GM23338 (cell line): ENCODE results near the gene ENOPH1.

Experiments used
- CREB1 ChIP-seq: fragments of 250-450 bp; sonication (Bioruptor Pico); IDR thresholded peaks from 2 replicates; pipeline ENCODE4 v1.5.0; 2020; ENCODE audit warnings: low read depth, mild to moderate bottlenecking, moderate library complexity
- EZH2 ChIP-seq: fragments of 200-600 bp; sonication (generic); IDR thresholded peaks from one replicate; pipeline ENCODE4 v1.8.0; 2017; ENCODE audit warnings: antibody characterized with exemption, mild to moderate bottlenecking, low read depth; ENCODE audit not compliant: unreplicated experiment
- EZH2phosphoT487 ChIP-seq: fragments of 200-600 bp; sonication (generic); IDR thresholded peaks from one replicate; pipeline ENCODE4 v1.8.1; 2018; ENCODE audit warnings: antibody characterized with exemption; ENCODE audit not compliant: unreplicated experiment
- JUNB ChIP-seq: IDR thresholded peaks from one replicate; pipeline ENCODE4 v1.6.1; 2016; ENCODE audit warnings: antibody characterized with exemption; ENCODE audit not compliant: unreplicated experiment
- NANOG ChIP-seq: IDR thresholded peaks from 2 replicates; pipeline ENCODE4 v1.6.1; 2016; ENCODE audit warnings: antibody characterized with exemption, borderline replicate concordance
- POLR2AphosphoS5 ChIP-seq: IDR thresholded peaks from 2 replicates; pipeline ENCODE4 v1.6.1; 2016; ENCODE audit warnings: antibody characterized with exemption, low read depth
- STAT1 ChIP-seq: IDR thresholded peaks from one replicate; pipeline ENCODE4 v1.6.1; 2016; ENCODE audit warnings: antibody characterized with exemption; ENCODE audit not compliant: unreplicated experiment
- ZNF114 ChIP-seq: fragments of 250-450 bp; sonication (Bioruptor Pico); IDR thresholded peaks from 2 replicates; pipeline ENCODE4 v1.5.0; 2020; ENCODE audit warnings: mild to moderate bottlenecking, moderate library complexity
- ZNF331 ChIP-seq: fragments of 250-450 bp; sonication (Bioruptor Pico); IDR thresholded peaks from 2 replicates; pipeline ENCODE4 v1.5.0; 2020; ENCODE audit warnings: low read depth, mild to moderate bottlenecking, moderate library complexity
- TF ChIP-seq, protein P1 (sequence below), 2 experiments: fragments of 200-600 bp in 1 of 2; sonication (generic) in 1 of 2; conservative IDR thresholded peaks; 2 replicates each; pipeline versions ENCODE4 v1.5.1 to v1.6.1; 2016 to 2017; ENCODE audit warnings: antibody characterized with exemption in 2 of 2, low read depth in 2 of 2, mild to moderate bottlenecking in 2 of 2, moderate library complexity in 1 of 2
- TF ChIP-seq, protein P2 (sequence below): IDR thresholded peaks from one replicate; pipeline ENCODE4 v1.6.1; 2018; ENCODE audit warnings: antibody characterized with exemption; ENCODE audit not compliant: unreplicated experiment
- TF ChIP-seq, protein P3 (sequence below): IDR thresholded peaks from 2 replicates; pipeline ENCODE4 v1.6.1; 2016; ENCODE audit warnings: antibody characterized with exemption
- TF ChIP-seq, protein P4 (sequence below): fragments of 250-450 bp; sonication (Bioruptor Pico); IDR thresholded peaks from 2 replicates; pipeline ENCODE4 v1.5.0; 2020; ENCODE audit warnings: mild to moderate bottlenecking, moderate library complexity

DNA sequence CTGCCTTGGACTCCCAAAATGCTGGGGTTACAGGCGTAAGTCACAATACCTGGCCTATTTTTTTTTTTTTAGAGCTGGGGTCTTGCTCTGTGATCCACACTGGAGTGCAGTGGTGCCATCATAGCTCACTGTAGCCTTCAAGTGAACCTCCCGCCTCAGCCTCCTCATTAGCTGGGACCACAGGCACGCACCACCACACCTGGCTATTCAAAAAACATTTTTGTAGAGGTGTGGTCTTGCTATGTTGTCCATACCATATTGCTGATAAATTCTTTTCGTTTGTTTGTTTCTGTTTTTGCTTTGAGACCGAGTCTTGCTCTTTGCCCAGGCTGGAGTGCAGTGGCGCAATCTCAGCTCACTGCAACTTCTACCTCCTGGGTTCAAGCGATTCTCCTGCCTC is 21.6 kb downstream of the ENOPH1 start:
- TF ChIP-seq, protein P1, sequence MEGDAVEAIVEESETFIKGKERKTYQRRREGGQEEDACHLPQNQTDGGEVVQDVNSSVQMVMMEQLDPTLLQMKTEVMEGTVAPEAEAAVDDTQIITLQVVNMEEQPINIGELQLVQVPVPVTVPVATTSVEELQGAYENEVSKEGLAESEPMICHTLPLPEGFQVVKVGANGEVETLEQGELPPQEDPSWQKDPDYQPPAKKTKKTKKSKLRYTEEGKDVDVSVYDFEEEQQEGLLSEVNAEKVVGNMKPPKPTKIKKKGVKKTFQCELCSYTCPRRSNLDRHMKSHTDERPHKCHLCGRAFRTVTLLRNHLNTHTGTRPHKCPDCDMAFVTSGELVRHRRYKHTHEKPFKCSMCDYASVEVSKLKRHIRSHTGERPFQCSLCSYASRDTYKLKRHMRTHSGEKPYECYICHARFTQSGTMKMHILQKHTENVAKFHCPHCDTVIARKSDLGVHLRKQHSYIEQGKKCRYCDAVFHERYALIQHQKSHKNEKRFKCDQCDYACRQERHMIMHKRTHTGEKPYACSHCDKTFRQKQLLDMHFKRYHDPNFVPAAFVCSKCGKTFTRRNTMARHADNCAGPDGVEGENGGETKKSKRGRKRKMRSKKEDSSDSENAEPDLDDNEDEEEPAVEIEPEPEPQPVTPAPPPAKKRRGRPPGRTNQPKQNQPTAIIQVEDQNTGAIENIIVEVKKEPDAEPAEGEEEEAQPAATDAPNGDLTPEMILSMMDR (conservative IDR thresholded peaks at IDR 0.05; ENCODE audit: low read depth in 2 of 2): no peak
- TF ChIP-seq JUNB (no peak), POLR2AphosphoS5 (no peak), EZH2 (no peak), EZH2phosphoT487 (no peak), ZNF331 (CRISPR knock-in tag) (no peak), CREB1 (no peak), ZNF114 (CRISPR knock-in tag) (no peak), NANOG (no peak), STAT1 (no peak)
- TF ChIP-seq, protein P2, sequence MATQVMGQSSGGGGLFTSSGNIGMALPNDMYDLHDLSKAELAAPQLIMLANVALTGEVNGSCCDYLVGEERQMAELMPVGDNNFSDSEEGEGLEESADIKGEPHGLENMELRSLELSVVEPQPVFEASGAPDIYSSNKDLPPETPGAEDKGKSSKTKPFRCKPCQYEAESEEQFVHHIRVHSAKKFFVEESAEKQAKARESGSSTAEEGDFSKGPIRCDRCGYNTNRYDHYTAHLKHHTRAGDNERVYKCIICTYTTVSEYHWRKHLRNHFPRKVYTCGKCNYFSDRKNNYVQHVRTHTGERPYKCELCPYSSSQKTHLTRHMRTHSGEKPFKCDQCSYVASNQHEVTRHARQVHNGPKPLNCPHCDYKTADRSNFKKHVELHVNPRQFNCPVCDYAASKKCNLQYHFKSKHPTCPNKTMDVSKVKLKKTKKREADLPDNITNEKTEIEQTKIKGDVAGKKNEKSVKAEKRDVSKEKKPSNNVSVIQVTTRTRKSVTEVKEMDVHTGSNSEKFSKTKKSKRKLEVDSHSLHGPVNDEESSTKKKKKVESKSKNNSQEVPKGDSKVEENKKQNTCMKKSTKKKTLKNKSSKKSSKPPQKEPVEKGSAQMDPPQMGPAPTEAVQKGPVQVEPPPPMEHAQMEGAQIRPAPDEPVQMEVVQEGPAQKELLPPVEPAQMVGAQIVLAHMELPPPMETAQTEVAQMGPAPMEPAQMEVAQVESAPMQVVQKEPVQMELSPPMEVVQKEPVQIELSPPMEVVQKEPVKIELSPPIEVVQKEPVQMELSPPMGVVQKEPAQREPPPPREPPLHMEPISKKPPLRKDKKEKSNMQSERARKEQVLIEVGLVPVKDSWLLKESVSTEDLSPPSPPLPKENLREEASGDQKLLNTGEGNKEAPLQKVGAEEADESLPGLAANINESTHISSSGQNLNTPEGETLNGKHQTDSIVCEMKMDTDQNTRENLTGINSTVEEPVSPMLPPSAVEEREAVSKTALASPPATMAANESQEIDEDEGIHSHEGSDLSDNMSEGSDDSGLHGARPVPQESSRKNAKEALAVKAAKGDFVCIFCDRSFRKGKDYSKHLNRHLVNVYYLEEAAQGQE: no peak
- TF ChIP-seq, protein P3, sequence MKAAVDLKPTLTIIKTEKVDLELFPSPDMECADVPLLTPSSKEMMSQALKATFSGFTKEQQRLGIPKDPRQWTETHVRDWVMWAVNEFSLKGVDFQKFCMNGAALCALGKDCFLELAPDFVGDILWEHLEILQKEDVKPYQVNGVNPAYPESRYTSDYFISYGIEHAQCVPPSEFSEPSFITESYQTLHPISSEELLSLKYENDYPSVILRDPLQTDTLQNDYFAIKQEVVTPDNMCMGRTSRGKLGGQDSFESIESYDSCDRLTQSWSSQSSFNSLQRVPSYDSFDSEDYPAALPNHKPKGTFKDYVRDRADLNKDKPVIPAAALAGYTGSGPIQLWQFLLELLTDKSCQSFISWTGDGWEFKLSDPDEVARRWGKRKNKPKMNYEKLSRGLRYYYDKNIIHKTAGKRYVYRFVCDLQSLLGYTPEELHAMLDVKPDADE: no peak
- TF ChIP-seq, protein P4, sequence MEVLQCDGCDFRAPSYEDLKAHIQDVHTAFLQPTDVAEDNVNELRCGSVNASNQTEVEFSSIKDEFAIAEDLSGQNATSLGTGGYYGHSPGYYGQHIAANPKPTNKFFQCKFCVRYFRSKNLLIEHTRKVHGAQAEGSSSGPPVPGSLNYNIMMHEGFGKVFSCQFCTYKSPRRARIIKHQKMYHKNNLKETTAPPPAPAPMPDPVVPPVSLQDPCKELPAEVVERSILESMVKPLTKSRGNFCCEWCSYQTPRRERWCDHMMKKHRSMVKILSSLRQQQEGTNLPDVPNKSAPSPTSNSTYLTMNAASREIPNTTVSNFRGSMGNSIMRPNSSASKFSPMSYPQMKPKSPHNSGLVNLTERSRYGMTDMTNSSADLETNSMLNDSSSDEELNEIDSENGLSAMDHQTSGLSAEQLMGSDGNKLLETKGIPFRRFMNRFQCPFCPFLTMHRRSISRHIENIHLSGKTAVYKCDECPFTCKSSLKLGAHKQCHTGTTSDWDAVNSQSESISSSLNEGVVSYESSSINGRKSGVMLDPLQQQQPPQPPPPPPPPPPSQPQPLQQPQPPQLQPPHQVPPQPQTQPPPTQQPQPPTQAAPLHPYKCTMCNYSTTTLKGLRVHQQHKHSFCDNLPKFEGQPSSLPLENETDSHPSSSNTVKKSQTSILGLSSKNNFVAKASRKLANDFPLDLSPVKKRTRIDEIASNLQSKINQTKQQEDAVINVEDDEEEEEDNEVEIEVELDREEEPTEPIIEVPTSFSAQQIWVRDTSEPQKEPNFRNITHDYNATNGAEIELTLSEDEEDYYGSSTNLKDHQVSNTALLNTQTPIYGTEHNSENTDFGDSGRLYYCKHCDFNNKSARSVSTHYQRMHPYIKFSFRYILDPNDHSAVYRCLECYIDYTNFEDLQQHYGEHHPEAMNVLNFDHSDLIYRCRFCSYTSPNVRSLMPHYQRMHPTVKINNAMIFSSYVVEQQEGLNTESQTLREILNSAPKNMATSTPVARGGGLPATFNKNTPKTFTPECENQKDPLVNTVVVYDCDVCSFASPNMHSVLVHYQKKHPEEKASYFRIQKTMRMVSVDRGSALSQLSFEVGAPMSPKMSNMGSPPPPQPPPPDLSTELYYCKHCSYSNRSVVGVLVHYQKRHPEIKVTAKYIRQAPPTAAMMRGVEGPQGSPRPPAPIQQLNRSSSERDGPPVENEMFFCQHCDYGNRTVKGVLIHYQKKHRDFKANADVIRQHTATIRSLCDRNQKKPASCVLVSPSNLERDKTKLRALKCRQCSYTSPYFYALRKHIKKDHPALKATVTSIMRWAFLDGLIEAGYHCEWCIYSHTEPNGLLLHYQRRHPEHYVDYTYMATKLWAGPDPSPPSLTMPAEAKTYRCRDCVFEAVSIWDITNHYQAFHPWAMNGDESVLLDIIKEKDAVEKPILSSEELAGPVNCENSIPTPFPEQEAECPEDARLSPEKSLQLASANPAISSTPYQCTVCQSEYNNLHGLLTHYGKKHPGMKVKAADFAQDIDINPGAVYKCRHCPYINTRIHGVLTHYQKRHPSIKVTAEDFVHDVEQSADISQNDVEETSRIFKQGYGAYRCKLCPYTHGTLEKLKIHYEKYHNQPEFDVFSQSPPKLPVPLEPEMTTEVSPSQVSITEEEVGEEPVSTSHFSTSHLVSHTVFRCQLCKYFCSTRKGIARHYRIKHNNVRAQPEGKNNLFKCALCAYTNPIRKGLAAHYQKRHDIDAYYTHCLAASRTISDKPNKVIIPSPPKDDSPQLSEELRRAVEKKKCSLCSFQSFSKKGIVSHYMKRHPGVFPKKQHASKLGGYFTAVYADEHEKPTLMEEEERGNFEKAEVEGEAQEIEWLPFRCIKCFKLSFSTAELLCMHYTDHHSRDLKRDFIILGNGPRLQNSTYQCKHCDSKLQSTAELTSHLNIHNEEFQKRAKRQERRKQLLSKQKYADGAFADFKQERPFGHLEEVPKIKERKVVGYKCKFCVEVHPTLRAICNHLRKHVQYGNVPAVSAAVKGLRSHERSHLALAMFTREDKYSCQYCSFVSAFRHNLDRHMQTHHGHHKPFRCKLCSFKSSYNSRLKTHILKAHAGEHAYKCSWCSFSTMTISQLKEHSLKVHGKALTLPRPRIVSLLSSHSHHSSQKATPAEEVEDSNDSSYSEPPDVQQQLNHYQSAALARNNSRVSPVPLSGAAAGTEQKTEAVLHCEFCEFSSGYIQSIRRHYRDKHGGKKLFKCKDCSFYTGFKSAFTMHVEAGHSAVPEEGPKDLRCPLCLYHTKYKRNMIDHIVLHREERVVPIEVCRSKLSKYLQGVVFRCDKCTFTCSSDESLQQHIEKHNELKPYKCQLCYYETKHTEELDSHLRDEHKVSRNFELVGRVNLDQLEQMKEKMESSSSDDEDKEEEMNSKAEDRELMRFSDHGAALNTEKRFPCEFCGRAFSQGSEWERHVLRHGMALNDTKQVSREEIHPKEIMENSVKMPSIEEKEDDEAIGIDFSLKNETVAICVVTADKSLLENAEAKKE: no peak
